GM12891 (cell line): ENCODE measurements around the gene ABHD4.

ENCODE experiments used
- POLR2A ChIP-seq: IDR thresholded peaks from 2 replicates; pipeline ENCODE4 v1.6.1; 2011; ENCODE audit warnings: low read depth, low read length, control low read depth
- SPI1 ChIP-seq: IDR thresholded peaks from 2 replicates; pipeline ENCODE4 v1.6.1; 2011; ENCODE audit warnings: low read depth, low read length, control low read depth
- TAF1 ChIP-seq: IDR thresholded peaks from 2 replicates; pipeline ENCODE4 v1.6.1; 2011; ENCODE audit warnings: low read depth, low read length, control low read depth

DNA sequence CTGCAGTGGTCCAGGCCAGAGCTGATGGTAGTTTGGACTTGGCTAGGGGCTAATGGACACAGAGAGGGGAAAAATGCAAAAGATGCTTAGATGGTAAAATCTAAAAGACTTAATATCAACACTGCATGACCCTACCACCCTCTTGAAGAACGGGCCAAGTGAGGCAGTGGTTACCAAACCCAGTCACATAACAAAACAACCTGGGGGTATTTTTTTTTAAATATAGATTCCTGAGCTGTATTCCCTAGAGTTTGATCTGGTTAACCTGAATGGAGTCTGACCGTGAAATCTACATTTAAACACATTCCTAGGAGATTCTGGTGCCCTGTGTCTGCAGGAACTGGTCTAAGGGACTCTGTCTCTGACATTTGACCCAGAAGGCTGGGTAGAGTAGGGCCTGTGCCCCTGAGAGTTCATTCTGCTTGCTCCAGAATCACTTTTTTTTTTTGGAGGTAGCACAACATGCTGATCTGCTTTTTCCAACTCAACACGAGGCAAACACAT is 15.7 kb downstream of the ABHD4 start:
- TF ChIP-seq TAF1: no peak
- TF ChIP-seq POLR2A: no peak
- no peak for TF ChIP-seq SPI1
